HG03460 (cell line): ENCODE data around the gene ZNF576.
"Not testable (repeated sequence)": the region's sequence is repeated elsewhere in the genome, so short reads cannot be mapped to it uniquely, and the experiment has no call there.

Experiments used
- ATAC-seq: cut with Tn5 transposase; IDR thresholded peaks from one replicate; pipeline ENCODE4 v1.9.1; 2021; ENCODE audit not compliant: unreplicated experiment

The ZNF576 gene

GRCh38 chr19:43623889-43624670 is 27.7 kb downstream of the ZNF576 start:
- no peak for ATAC-seq

DNA sequence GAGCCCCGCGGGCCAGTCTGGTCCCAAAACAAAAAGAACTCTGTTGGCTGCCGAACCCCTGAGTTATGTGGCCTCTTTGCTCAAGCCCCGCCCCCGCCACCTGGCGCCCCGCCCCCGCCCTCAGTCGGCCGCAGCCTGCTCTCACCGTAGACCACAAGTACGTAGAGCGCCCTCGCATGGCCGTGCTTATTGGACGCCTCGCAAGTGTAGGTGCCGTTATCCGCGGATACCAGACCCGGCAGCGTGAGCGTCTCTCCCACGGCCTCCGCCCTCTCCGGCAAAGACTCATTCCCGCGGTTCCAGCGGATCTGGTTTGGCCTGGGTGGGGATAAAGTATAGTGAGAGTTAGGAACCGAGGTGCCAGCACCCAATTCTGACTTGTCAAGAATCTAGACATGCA is 28.5 kb downstream of the ZNF576 start:
- ATAC-seq, result no peak

DNA sequence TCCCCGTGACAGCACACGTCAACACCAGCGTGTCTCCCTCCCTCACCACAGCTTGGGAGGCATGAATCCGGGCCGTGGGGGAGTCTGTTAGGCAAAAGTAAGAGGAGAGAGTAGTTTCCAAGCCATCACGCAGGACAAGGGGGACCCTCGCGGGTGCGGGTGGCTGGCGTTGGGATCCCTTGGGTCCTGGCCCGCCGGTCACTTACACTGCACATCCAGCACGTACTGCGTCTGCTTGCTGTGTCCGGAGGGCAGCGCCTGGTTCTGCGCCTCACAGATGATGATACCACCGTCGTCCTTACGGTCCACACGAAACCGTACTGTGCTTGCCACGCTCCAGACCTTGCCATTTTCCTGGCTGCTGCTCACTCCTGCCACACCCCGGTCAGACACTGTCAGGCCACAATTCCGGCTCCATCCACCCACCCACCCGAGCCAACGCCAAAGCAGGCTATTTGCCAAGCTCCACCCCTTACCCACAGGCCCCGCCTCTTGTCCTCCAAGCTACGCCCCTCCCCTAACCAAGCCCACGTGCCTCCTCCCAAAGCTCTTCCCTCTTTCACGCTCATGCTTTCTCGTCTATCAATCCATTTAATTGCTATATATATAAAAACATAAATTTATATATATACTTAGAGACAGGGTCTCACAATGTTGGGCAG is 29.7 kb downstream of the ZNF576 start:
- ATAC-seq, result no peak

DNA sequence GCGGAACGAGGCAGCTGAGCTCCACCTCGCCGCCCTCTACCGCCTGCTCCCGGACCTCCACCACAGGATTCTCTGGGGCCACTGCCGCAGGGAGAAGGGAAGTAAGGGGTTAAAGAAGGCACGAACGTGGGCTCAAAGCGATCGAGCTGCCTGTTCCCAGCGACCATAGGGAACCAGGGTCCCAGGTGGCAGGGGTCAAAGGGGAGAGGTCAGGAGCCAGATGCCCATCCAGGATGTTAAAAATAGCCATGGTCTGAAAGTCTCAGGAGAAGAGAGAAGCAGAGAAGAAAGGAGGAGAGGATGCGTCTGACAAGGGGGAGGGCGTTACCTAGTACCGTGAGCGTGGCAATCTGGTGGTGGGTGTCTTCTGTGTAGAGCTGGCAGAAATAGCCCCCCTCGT is 30.4 kb downstream of the ZNF576 start:
- ATAC-seq, result no peak

DNA sequence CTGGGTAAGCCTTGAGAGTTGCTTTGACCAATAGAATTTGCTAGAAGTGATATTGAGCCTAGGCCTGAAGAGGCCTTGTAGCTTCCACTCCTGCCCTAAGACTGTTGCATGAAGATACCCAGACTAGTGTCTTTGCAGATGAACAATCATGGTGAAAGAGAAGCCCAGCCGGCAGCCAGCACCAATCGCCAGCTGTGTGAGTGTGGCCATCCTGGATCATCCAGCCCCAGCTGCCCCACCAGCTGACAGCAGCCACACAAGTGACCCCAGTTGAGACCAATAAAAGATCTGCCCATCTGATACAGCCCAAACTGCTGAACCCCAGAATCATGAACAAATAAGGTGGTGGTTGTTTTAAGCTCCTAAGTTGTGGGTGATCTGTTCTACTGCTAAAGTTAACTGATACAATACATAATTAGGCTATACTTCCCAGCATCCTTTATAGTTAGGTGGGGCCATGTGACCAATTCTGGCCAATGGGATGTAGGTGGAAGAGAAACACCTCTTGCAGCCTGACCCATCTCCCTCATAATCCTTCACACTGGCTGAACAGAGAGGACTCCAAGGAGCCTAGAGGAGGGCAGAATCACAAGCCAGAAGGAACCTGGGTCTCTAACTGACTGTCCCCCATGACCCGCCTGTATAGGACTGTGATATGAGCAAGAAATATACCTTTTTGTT is 32.4 kb downstream of the ZNF576 start:
- no peak for ATAC-seq

DNA sequence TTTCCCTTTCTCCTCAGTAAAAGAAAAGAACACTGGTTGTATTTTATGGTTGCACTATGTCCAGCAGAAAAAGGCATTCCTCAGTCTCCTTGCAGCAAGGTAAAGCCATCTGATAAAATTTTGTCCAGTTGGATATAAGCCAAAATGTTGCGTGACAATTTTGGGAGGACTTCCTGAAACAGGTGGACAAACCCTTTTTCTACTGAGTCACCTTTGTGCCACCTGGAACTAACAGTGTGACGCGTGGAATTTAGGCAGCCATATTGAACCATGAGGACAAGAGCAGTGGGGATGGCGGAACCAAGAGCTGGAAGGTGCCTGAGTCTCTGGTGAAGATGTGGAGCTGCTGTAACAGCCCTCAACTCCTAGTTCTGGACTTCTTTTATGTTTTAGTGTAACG is 35.1 kb downstream of the ZNF576 start:
- ATAC-seq, result no peak

- ATAC-seq, result no peak
Observed at GRCh38 chr19:43633520-43633919, 37.1 kb downstream of the ZNF576 start.

- ATAC-seq, result no peak
Observed at GRCh38 chr19:43634068-43634467, 37.7 kb downstream of the ZNF576 start.

DNA sequence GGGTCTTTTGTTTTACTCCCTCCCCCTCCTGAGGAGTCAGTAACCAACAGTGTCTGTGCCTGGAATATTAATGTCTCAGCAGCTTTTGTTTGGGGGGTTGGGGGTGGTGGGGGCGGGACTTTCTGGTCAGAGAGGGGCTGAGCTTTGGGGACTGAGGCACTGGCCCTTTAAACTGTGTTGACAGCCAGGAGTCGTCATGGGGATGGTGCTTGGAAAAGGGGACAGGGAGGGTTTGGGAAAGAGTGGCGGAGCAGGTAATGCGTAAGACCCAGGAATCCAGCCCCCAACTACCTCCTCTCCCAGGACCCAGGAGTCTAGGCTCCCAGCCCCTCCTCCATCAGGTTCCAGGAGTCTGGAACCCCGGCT is 38.1 kb downstream of the ZNF576 start:
- ATAC-seq, result no peak

GRCh38 chr19:43634872-43635560 is 38.6 kb downstream of the ZNF576 start:
- no peak for ATAC-seq

GRCh38 chr19:43635561-43635940 is 39.2 kb downstream of the ZNF576 start:
- ATAC-seq, result not testable (repeated sequence)

DNA sequence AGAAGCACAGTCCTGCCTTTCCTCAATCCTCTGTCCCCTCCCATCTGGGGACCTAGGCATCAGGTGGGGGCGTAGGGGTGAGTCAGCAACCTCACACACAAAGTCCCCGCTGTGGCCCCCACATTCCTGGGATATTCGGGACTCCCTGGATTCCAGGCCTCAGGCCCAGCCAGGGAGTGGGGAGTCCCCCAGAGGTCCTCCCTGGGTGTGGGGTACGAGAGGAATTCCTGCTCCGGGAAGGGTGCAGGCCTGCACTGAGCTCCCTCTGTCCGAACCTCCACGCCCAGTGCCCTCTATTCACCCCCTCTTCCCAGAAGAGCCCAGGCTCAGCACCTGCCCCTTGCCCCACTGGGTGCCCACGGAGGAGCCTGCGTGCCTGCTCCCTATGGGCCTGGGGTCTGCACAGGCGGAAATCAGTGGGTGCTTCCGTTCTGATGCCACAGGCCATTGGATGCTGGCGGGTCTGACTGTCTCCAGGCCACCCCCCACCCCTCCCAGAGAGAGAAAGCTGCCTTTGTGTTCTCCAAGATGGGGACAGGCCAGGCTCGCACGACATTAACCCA is 39.8 kb downstream of the ZNF576 start:
- ATAC-seq, result no peak

GRCh38 chr19:43638214-43638994 is 42.0 kb downstream of the ZNF576 start:
- ATAC-seq, result no peak

DNA sequence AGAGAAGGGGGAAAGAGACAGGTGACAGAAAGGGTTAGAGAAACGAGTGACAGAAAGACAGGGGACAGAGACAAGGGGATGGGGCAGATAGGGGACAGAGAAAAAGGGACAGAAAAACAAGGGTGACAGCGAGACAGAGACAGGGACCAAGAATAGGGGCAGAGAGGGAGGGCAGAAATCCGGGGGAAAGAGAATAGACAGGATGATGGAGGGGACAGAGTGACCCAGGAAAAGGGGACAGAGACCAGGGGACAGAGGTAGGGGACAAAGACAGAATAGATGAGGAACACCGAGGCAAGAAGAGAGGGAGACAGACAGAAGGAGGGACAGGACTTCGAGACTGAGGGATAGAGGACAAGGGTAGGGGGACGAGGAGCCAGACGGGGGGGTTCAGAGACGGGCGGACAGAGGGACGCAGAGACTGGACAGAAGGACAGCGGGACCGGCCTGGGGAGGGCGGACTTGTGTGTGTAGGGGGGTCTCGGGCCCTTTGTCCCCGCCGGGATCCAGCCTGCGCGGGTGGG is 42.7 kb downstream of the ZNF576 start:
- no peak for ATAC-seq

GRCh38 chr19:43639519-43640423 is 43.4 kb downstream of the ZNF576 start, which contains the start of gene CADM4:
CADM4 (minus strand) TSS chr19:43639850; CDS start chr19:43639790, 60 bp downstream.
- ATAC-seq, result no peak

- no peak for ATAC-seq
Observed at GRCh38 chr19:43640424-43640757, 44.0 kb downstream of the ZNF576 start.

DNA sequence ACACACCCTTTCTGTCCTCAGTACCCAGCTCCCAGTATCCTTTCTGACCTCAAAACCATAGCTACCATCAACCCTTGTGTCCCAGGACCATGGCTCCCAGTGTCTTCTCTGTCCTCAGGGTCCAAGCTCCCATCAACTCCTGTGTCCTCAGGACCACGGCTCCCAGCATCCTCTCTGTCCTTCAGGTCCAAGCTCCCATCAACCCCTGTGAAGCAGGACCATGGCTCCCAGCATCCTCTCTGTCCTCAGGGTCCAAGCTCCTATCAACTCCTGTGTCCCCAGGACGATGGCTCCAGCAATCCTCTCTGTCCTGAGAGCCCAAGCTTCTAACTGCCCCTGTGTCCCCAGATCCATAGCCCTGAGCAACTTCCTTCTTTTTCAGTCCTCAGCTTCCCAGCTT is 44.9 kb downstream of the ZNF576 start:
- ATAC-seq, result no peak

GRCh38 chr19:43642531-43642930 is 46.1 kb downstream of the ZNF576 start:
- no peak for ATAC-seq

DNA sequence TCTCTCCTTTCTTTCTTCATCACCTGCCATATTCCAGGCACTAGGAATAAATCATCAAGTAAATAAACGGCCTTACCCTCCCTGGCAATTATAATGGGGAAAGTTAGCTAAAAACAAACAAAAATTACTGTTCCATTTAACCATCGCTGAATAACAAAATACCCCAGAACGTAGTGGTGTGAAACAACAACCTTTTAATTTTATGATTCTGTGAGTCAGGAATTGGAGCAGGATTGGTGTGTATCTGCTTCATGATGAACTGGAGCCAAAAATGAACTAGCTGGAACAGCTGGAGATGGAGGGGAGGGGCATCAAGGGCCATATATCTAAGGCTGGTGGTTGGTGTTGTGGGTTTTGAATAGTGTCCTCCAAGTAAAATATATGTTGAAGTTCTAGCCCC is 46.9 kb downstream of the ZNF576 start:
- no peak for ATAC-seq
